Right lobe of liver (tissue), 4 donors: ENCODE measurements around the gene MSH2.

Experiments used
- CTCF ChIP-seq, 4 donors: fragments of 200-600 bp in 3 of 4; fragments of 450-650 bp in 1 of 4; IDR thresholded peaks; one replicate each; pipeline versions ENCODE4 v1.5.1 to v1.8.0; 2016 to 2022; ENCODE audit warnings: antibody characterized with exemption in 4 of 4, mild to moderate bottlenecking in 2 of 4
- POLR2A ChIP-seq: fragments of 450-650 bp; IDR thresholded peaks from one replicate; pipeline ENCODE4 v1.6.1; 2017; ENCODE audit warnings: antibody characterized with exemption, mild to moderate bottlenecking
- donor health status: DM: no; HTN: no; CAD: no.
- donor health status: DM: no; HTN: no; CAD: no.
- donor health status: DM: no; HTN: yes; CAD: no.

GRCh38 chr2:47501374-47502200 is 98.6 kb downstream of the MSH2 start:
- TF ChIP-seq CTCF (IDR thresholded peaks at IDR 0.05): no peak
- TF ChIP-seq POLR2A: no peak
